IMR-90 (cell line): ENCODE measurements around the gene DDA1.

Experiments
- CEBPB ChIP-seq: IDR thresholded peaks from 2 replicates; pipeline ENCODE4 v1.6.1; 2012; ENCODE audit warnings: low read depth, low read length, improper control_type of control experiment
- CTCF ChIP-seq: conservative IDR thresholded peaks from 2 replicates; pipeline ENCODE4 v1.5.1; 2012; ENCODE audit warnings: mild to moderate bottlenecking, low read depth, low read length, improper control_type of control experiment
- ELK1 ChIP-seq: fragments of 150-350 bp; IDR thresholded peaks from 2 replicates; pipeline ENCODE4 v1.6.1; 2016; ENCODE audit warnings: low read depth, mild to moderate bottlenecking, low read length, moderate library complexity, borderline replicate concordance
- MXI1 ChIP-seq: IDR thresholded peaks from 2 replicates; pipeline ENCODE4 v1.6.1; 2012; ENCODE audit warnings: low read depth, mild to moderate bottlenecking, low read length, moderate library complexity, borderline replicate concordance
- POLR2A ChIP-seq: IDR thresholded peaks from 2 replicates; pipeline ENCODE4 v1.6.1; 2012; ENCODE audit warnings: mild to moderate bottlenecking, low read depth, low read length
- RFX5 ChIP-seq: IDR thresholded peaks from 2 replicates; pipeline ENCODE4 v1.8.0; 2012; ENCODE audit warnings: low read depth, mild to moderate bottlenecking, low read length, moderate library complexity

GRCh38 chr19:17281391-17282304, 27.7 kb upstream of the DDA1 start, which contains the start of gene ANKLE1:
- TF ChIP-seq CTCF = no peak
- no peak for TF ChIP-seq ELK1
- no peak for TF ChIP-seq POLR2A
- no peak for TF ChIP-seq RFX5
- TF ChIP-seq MXI1 = no peak; the same call in 1 of the 2 replicates
- TF ChIP-seq CEBPB = no peak
